SK-N-DZ (cell line): Measurements from ENCODE around the gene DALRD3.
A peak's percentile ranks its signal among the peaks of the same experiment; 100 is the strongest.
"Not testable (repeated sequence)": the region's sequence is repeated elsewhere in the genome, so short reads cannot be mapped to it uniquely, and the experiment has no call there.

Experiments
- DNase-seq: peaks from one replicate; pipeline ENCODE4 v3.0.0-alpha.2; 2015; ENCODE audit warnings: low spot score

The DALRD3 gene

DNA sequence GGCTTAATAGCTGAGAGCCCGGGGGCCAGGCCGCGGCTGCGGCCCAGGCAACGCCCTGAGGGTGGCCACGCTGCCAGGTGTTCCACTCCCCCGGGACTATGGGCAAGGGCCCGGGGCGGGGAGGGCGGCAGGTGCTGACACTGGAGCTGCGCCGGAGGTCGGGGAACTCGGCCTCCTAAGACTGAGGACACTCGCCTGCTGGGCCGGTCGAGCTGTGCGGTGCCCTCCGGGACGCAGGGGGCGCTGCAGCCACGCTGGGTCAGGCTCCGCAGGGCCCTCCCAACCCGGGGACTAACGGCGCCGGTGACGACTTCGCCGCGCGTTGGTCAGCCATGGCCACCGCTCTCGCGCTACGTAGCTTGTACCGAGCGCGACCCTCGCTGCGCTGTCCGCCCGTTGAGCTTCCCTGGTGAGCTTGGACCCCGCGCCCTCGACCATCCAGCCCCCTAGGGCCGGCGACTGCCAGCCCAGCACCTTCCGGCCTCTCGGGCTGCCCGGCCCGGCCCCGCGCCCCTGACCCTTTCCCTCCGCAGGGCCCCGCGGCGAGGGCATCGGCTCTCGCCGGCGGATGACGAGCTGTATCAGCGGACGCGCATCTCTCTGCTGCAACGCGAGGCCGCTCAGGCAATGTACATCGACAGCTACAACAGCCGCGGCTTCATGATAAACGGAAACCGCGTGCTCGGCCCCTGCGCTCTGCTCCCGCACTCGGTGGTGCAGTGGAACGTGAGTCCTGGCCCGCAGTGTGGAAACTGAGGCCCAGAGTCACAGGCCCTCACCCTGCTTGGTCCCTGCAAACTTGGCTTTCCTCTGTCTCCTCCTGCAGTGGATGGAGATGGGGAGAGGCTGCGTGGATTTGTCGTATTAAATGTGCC lies 3.7 kb upstream of the DALRD3 start, which contains the start of gene NDUFAF3:
TSS of gene NDUFAF3 (plus strand) at position 309 of the 875 bp plus-strand sequence. CDS start at position 333, 24 bp downstream.
- DNase-seq: peak; percentile 90

GRCh38 chr3:49021213-49021812 lies 2.9 kb upstream of the DALRD3 start:
- peak; percentile 95 for DNase-seq

- DNase-seq: no peak
Observed at GRCh38 chr3:49020330-49021212, 2.2 kb upstream of the DALRD3 start.

- no peak for DNase-seq
Observed at GRCh38 chr3:49019941-49020329, 1.6 kb upstream of the DALRD3 start.

DNA sequence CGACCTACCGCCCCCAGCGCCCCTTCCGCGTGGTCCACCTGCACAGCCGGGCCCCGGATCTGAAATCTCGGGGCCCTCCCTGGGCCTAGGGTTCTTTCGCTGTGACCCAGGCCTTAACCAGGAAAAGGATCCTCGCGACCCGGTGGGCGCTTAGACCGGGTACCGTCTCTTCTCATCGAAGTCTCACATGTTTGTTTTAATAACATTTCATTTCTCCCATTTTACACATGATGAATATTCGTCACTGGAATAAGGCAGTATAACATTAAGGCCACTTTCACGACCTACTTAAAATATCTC lies 277 bp upstream of the DALRD3 start:
- no peak for DNase-seq

- DNase-seq: no peak
Observed at GRCh38 chr3:49017229-49017970, 980 bp downstream of the DALRD3 start.

DNA sequence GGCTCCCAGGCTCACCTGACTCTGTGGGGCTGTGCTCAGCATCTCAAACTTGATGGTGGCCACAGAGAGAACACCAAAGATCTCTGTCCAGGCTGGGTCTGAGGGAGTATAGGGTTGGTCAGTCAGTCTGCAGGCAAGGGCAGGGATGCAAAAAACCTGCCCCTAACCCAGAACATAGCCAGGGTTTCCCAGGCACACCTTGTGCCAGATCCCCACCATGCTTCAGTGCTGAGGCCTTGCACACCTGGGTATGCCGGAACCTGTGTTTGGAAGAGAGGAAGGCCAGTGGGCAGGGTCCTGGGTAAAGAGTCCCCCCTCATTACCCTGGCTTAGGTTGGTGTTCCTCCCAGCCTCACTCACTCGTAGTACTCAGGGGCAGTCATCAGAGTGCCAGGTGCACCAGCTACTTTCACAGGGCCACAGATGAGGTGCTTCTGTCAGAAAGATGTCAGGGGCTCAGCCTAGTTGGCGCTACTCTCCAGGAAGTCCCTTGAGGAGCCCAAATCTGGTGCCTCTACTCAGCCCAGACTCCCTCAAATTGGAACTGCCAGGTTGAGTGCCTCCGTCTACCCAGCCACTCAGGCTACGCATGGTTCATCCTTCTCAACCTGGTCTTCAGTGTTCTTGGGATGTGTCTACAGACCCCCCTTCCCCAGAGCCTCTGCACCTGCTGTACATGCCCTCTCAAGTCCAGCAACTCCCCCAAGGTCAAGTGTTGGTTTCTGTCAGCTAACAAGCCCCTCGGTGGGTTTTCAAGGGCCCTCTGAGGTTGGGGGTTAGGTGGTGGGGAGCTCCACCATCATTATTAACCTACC lies 1.8 kb downstream of the DALRD3 start:
- DNase-seq: no peak

GRCh38 chr3:49015765-49016164 lies 2.6 kb downstream of the DALRD3 start:
- DNase-seq: no peak

DNA sequence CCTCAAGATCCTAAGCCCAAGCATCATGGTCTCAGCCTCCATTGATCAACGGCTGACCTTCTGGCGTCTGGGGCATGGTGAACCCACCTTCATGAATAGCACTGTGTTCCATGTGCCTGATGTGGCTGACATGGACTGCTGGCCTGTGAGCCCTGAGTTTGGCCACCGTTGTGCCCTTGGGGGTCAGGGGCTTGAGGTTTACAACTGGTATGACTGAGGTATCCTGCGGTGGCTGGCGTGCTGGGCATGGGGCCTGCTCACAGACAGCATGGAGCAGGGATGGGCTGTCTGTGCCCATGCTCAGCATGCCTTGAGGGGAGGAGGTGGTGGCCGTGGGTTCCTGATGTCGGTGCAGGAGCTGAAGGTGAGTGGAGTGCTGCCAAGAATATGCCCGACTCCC lies 3.3 kb downstream of the DALRD3 start:
- no peak for DNase-seq

DNA sequence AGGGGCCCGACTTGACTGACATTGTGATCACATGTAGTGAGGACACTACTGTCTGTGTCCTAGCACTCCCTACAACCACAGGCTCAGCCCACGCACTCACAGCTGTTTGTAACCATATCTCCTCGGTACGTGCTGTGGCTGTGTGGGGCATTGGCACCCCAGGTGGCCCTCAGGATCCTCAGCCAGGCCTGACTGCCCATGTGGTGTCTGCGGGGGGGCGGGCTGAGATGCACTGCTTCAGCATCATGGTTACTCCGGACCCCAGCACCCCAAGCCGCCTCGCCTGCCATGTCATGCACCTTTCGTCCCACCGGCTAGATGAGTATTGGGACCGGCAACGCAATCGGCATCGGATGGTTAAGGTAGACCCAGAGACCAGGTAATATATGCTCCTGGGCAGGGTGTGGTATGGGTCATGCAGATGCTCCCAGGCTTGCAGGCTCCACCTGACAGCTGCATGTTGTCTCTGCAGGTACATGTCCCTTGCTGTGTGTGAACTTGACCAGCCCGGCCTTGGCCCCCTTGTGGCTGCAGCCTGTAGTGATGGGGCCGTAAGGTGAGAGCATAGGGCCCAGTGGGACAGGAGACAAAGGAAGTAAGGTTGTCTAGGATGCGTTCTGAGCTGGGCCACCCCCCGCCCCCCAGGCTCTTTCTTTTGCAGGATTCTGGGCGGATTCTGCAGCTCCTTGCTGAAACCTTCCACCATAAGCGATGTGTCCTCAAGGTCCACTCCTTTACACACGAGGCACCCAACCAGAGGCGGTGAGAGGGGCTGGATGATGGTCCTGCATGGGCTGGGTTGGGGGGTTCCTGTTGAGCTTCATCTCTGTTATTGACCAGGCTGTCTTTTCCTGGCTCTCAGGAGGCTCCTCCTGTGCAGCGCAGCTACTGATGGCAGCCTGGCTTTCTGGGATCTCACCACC lies 4.4 kb downstream of the DALRD3 start:
- peak; percentile 37 for DNase-seq

- no peak for DNase-seq
Observed at GRCh38 chr3:49013113-49013737, 5.2 kb downstream of the DALRD3 start.

DNA sequence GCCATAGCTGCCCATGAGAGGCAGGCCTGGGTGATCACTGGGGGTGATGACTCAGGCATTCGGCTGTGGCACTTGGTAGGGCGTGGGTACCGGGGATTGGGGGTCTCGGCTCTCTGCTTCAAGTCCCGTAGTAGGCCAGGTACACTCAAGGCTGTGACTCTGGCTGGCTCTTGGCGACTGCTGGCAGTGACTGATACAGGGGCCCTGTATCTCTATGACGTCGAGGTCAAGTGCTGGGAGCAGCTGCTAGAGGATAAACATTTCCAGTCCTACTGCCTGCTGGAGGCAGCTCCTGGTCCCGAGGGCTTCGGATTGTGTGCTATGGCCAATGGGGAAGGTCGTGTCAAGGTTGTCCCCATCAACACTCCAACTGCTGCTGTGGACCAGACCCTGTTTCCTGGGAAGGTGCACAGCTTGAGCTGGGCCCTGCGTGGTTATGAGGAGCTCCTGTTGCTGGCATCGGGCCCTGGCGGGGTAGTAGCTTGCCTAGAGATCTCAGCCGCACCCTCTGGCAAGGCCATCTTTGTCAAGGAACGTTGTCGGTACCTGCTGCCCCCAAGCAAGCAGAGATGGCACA lies 5.9 kb downstream of the DALRD3 start:
- DNase-seq: no peak

GRCh38 chr3:49009396-49009795 lies 9.0 kb downstream of the DALRD3 start:
- no peak for DNase-seq

DNA sequence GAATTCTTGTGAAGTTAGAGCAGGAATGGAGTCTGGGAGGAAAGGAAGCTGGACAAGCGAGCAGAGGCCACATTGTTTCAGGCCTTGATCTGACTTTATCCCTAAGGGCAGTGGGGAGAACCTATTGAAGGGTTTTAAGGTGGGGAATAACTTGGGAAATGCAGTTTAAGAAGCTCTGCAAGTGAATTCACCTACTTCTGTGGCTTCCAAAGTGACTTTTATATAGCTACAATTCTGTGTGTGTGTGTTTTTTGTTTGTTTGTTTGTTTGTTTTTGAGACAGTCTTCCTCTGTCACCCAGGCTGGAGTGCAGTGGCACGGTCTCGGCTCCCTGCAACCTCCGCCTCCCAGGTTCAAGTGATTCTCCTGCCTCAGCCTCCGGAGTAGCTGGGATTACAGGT lies 9.8 kb downstream of the DALRD3 start:
- not testable (repeated sequence) for DNase-seq

DNA sequence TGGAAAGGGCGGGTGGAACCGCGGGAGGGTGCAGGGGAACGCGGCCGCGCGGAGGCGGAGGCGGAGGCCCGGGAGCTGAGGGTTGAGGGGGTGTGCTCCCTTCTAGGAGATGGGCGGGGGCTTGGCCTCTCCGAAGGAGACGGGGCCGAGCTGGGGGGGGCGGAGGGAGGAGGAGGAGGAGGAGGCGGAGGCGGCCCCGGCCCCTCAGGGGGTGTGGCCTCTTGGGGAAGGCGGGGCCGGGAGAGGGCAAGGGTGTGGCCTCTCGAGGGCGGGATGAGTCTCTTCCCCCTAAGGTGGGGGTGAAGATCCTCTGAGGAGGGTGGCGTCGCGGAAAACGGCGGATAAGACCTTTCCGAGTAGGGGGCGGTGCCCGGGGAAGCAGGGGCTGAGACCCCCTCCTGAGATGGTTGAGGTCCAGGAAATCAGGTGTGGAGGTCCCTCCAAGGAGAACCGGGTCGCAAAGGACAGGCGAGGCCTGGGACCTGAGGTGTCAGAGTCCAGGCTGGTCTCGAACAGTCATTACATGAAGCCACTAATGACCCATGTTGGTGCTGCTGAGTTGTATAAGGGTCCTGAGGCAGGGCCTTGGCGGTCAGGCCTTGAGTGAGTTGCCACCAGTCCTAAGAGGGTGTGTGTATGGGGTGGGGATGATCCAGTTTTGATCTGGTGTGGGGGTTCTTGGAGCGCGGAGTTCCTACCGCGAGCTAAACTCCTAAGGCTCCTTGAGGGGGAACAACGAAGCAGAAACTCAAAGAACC lies 10.4 kb downstream of the DALRD3 start:
- peak; percentile 77 for DNase-seq

DNA sequence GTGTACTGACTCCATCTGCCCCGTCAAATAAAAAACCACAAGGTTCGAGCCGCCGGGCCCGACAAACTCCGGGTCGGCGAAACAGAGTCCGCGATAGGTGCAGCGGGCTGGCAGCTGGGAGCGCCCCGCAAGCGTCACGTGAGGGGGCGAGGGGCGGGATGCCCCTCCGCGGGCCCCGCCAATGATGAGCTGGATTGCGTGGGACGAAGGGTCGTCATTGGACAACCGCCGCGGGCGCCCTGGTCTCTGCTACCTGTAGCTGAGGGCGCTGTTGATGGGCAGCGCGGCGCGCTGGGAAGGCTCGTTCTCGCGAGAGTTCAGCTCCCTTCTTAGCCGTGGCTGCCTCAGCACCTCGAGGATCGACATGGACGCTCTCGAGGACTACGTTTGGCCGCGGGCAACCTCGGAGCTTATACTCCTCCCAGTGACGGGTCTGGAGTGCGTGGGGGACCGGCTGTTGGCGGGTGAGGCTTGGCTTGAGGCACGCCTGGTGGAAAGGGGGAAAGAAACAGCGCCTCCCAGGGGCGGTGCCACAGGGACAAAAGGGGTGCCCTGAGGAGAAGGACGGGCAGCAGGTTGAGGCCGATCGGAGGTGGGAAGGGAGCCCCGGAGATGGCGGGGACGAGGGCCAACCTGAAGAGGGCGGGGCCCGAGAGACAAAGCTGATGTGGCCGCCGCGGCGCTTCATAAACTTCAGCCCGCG lies 11.2 kb downstream of the DALRD3 start, which contains the start of gene WDR6:
TSS of gene WDR6 (plus strand) at position 324 of the 703 bp plus-strand sequence. CDS start at position 365, 41 bp downstream.
- peak; percentile 96 for DNase-seq

DNA sequence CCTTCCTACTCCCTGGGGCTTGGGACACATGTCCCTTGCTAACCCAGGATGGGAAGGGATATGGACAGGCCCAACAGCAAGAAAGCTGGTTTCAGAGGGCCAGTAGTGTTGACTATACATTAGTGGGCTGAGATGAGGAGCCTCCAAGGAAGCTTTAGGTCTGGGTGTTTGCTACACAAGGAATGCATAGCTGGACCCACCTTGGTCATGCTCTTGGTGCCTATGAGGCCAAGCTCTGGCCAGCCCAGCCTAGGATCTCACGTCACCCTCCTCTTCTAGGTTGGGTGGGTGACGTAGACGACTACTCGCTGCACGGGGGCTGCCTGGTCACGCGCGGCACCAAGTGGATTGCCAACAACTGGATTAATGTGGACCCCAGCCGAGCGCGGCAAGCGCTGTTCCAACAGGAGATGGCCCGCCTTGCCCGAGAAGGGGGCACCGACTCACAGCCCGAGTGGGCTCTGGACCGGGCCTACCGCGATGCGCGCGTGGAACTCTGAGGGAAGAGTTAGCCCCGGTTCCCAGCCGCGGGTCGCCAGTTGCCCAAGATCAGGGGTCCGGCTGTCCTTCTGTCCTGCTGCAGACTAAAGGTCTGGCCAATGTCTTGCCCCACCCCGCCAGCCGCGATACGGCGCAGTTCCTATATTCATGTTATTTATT lies 11.8 kb downstream of the DALRD3 start:
- no peak for DNase-seq
